Tibial nerve (tissue), 3 donors: ENCODE data around the gene ADD3.

ENCODE experiments used
- POLR2A ChIP-seq, 2 donors: fragments of 450-650 bp; IDR thresholded peaks; one replicate each; pipeline ENCODE4 v1.6.1; 2017; ENCODE audit warnings: antibody characterized with exemption in 2 of 2, mild to moderate bottlenecking in 2 of 2, moderate library complexity in 2 of 2
- TF ChIP-seq, protein P1 (sequence below), 5 experiments: fragments of 200-600 bp in 3 of 5; fragments of 450-650 bp in 2 of 5; sonication (generic) in 3 of 5; IDR thresholded peaks; one replicate each; pipeline ENCODE4 v1.5.1; 2016 to 2019; ENCODE audit warnings: antibody characterized with exemption in 5 of 5, mild to moderate bottlenecking in 3 of 5, moderate library complexity in 2 of 5

DNA sequence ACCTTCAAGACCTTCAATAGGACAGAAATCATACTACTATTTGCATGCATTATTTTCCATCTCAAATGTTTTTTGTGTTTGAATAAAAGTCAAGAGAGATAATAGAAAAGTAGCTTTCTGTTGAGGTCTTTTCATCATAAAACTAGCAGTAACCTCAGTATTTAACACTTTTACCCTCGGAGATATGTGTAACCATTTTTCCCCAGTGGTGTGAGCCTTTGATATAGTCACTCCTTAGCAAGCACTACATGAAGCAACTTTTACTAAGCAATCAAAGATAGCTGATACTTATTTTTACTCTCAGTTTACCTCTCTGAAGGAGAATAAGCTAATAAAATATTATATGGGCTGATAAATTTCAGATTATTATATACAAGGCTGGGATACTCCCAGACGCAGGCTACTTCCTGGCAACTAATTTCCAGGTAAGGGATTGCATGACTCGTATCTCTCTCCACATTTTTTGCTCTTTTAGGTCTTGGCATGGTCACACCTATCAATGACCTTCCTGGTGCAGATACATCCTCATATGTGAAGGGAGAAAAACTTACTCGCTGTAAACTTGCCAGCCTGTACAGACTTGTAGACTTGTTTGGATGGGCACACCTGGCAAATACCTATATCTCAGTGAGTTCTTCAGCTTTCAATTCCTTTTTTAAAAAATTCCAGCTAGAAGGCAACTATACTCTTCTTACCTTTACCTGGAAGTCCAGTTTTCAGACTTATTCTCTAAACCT lies 108.2 kb downstream of the ADD3 start:
- no peak for TF ChIP-seq POLR2A (IDR thresholded peaks at IDR 0.05)
- TF ChIP-seq, protein P1, sequence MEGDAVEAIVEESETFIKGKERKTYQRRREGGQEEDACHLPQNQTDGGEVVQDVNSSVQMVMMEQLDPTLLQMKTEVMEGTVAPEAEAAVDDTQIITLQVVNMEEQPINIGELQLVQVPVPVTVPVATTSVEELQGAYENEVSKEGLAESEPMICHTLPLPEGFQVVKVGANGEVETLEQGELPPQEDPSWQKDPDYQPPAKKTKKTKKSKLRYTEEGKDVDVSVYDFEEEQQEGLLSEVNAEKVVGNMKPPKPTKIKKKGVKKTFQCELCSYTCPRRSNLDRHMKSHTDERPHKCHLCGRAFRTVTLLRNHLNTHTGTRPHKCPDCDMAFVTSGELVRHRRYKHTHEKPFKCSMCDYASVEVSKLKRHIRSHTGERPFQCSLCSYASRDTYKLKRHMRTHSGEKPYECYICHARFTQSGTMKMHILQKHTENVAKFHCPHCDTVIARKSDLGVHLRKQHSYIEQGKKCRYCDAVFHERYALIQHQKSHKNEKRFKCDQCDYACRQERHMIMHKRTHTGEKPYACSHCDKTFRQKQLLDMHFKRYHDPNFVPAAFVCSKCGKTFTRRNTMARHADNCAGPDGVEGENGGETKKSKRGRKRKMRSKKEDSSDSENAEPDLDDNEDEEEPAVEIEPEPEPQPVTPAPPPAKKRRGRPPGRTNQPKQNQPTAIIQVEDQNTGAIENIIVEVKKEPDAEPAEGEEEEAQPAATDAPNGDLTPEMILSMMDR (IDR thresholded peaks at IDR 0.05): no peak
